Osteoblast (primary cell): ENCODE data around the gene TSSK3. TPM values are rescaled to one million over a fixed set of nuclear protein-coding genes. Genes with fewer than 3 reads are reported as not detected.

Experiments
- DNase-seq: peaks from one replicate; pipeline ENCODE4 v3.0.0; 2011; ENCODE audit warnings: low spot score, mixed read lengths; ENCODE audit not compliant: insufficient read length; ENCODE audit errors: missing footprints
- H2AFZ ChIP-seq: 2 replicates; pipeline ENCODE4 v1.6.0; 2011; ENCODE audit warnings: mild to moderate bottlenecking, low read length
- H3K27ac ChIP-seq: 2 replicates; pipeline ENCODE4 v1.5.1; 2011; ENCODE audit warnings: mild to moderate bottlenecking, low read depth, low read length, moderate library complexity
- H3K27me3 ChIP-seq: 2 replicates; pipeline ENCODE4 v1.6.0; 2012; ENCODE audit warnings: mild to moderate bottlenecking, control low read depth, inconsistent platforms, low read length, moderate library complexity; ENCODE audit not compliant: insufficient read depth
- H3K36me3 ChIP-seq: 2 replicates; pipeline ENCODE4 v1.5.1; 2011; ENCODE audit warnings: mild to moderate bottlenecking, low read length, control low read depth, moderate library complexity; ENCODE audit not compliant: insufficient read depth
- H3K4me1 ChIP-seq: 2 replicates; pipeline ENCODE4 v1.5.1; 2011; ENCODE audit warnings: mild to moderate bottlenecking, low read length, control low read depth, moderate library complexity; ENCODE audit not compliant: insufficient read depth
- H3K4me2 ChIP-seq: 2 replicates; pipeline ENCODE4 v1.6.0; 2011; ENCODE audit warnings: mild to moderate bottlenecking, low read length; ENCODE audit not compliant: insufficient read depth
- H3K4me3 ChIP-seq: fragments of 200-600 bp; sonication (generic); 3 replicates; pipeline ENCODE4 v1.5.1; 2012; ENCODE audit warnings: mild to moderate bottlenecking, low read length, inconsistent platforms; ENCODE audit not compliant: insufficient read depth
- H3K79me2 ChIP-seq: 2 replicates; pipeline ENCODE4 v1.6.0; 2012; ENCODE audit warnings: mild to moderate bottlenecking, low read length, control low read depth, inconsistent platforms; ENCODE audit not compliant: insufficient read depth
- H3K9me3 ChIP-seq: 2 replicates; pipeline ENCODE4 v1.5.1; 2011; ENCODE audit warnings: low read depth, low read length, control low read depth
- H4K20me1 ChIP-seq: 2 replicates; pipeline ENCODE4 v1.6.0; 2012; ENCODE audit warnings: mild to moderate bottlenecking, low read length, control low read depth; ENCODE audit not compliant: insufficient read depth
- total RNA-seq: library from RNA; depleted of rRNA; stranded (reverse); fragments of >200 nt; gene quantifications from 2 replicates; pipeline ENCODE4 v1.2.3, GENCODE V29; 2012
- TF ChIP-seq, protein P1 (sequence below): IDR thresholded peaks from 2 replicates; pipeline ENCODE4 v1.5.1; 2011; ENCODE audit warnings: mild to moderate bottlenecking, low read depth, low read length, moderate library complexity; ENCODE audit errors: extremely low read depth

TSSK3 gene
- 1.5 and 1.8 TPM in 2 replicates for total RNA-seq

GRCh38 chr1:32362474-32363313 is at the start of gene TSSK3, which contains the start of gene FAM229A:
TSS of gene TSSK3 (plus strand) at chr1:32362539. CDS start at chr1:32362702, 163 bp downstream.
TSS of gene FAM229A (minus strand) at chr1:32362485. CDS start at chr1:32362091, 394 bp downstream.
- H3K4me3 ChIP-seq, result peak within 1 kb of the TSS; percentile 71
- H3K4me2 ChIP-seq, result peak within 1 kb of the TSS; percentile 80

DNA sequence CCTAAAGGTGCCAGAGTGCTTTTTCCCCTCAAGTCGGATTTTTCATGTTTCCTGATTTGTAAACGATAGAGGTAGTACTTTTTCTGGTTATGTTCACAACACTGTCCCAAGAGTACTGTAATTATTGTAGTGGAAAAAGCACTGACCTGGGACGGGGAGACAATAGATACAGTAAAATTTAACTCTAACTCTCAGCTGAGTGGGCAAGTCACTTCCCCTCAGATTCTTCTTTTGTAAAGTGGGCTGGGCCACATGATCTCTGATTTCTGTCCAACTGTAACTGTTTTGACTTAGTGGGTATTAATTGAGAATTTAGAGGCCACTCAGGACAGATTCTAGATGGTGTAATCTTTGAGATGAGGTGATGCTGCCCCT is 45.4 kb upstream of the TSSK3 start:
- no peak overlapping the region for H3K4me3 ChIP-seq
- H3K79me2 ChIP-seq, result peaks cover 16% of the 10 kb centered on the region
- DNase-seq, result no peak
- H3K36me3 ChIP-seq, result peaks cover 5% of the 10 kb centered on the region
- H2AFZ ChIP-seq, result no peak overlapping the region
- H3K4me2 ChIP-seq, result no peak overlapping the region
- H3K27me3 ChIP-seq, result no peaks in the 10 kb centered on the region
- H4K20me1 ChIP-seq, result peaks cover 4% of the 10 kb centered on the region
- H3K4me1 ChIP-seq, result peaks cover 2% of the 10 kb centered on the region
- no peaks in the 10 kb centered on the region for H3K9me3 ChIP-seq
- TF ChIP-seq, protein P1, sequence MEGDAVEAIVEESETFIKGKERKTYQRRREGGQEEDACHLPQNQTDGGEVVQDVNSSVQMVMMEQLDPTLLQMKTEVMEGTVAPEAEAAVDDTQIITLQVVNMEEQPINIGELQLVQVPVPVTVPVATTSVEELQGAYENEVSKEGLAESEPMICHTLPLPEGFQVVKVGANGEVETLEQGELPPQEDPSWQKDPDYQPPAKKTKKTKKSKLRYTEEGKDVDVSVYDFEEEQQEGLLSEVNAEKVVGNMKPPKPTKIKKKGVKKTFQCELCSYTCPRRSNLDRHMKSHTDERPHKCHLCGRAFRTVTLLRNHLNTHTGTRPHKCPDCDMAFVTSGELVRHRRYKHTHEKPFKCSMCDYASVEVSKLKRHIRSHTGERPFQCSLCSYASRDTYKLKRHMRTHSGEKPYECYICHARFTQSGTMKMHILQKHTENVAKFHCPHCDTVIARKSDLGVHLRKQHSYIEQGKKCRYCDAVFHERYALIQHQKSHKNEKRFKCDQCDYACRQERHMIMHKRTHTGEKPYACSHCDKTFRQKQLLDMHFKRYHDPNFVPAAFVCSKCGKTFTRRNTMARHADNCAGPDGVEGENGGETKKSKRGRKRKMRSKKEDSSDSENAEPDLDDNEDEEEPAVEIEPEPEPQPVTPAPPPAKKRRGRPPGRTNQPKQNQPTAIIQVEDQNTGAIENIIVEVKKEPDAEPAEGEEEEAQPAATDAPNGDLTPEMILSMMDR, result no peak
- H3K27ac ChIP-seq, result no peak overlapping the region

More at GRCh38 chr1:32362474-32363313, at the start of gene TSSK3, which contains the start of gene FAM229A:
- peaks cover 8% of the 10 kb centered on the region for H3K4me1 ChIP-seq
- no peaks in the 10 kb centered on the region for H3K79me2 ChIP-seq
- TF ChIP-seq, protein P1, result no peak
- no peaks in the 10 kb centered on the region for H3K27me3 ChIP-seq
- peaks cover 8% of the 10 kb centered on the region for H4K20me1 ChIP-seq
- no peaks in the 10 kb centered on the region for H3K9me3 ChIP-seq
- H3K27ac ChIP-seq, result peak within 1 kb of the TSS; percentile 17
- peaks cover 39% of the 10 kb centered on the region for H3K36me3 ChIP-seq
- no peak within 1 kb of the TSS for H2AFZ ChIP-seq
- peak; percentile 75 for DNase-seq

- Histone ChIP-seq H3K36me3 (peaks cover 5% of the 10 kb centered on the region), H4K20me1 (peaks cover 4% of the 10 kb centered on the region), H3K9me3 (no peaks in the 10 kb centered on the region), H2AFZ (no peak overlapping the region), H3K4me3 (no peak overlapping the region), H3K4me2 (no peak overlapping the region), H3K79me2 (peaks cover 12% of the 10 kb centered on the region), H3K4me1 (peaks cover 4% of the 10 kb centered on the region), H3K27me3 (no peaks in the 10 kb centered on the region), H3K27ac (no peak overlapping the region)
- TF ChIP-seq, protein P1, result no peak
- no peak for DNase-seq
These were observed 44.0 kb upstream of the TSSK3 start for GRCh38 chr1:32318127-32318869.

DNA sequence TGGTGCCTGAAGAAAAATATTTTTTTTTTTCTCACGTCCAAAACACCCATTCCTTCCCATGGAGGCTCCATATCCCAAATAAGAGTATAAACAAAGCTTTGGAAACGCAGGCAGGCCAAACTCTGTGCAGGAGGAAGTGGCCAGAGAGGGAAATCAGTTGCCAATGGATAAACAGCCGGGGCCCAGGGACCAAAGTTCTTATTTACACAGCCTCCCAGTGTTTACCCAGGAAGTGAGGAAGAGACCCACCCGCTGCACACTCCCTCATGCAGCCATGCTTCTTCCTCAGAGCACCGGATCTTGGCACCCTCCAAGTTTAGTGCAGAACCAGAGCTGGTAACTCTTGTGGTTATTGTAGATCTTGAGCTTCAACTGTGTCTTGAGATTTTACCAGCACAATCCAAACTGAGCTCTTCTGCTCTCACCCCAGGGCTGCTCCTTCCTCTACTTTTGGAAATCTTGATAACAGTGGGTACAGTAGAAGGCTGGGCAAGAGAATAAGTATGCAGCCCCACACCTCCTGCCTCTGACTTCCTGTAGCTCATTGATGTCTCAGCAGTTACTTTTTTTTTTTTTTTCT is 40.5 kb upstream of the TSSK3 start:
- no peak overlapping the region for H3K27ac ChIP-seq
- TF ChIP-seq, protein P1, result no peak
- H3K27me3 ChIP-seq, result no peaks in the 10 kb centered on the region
- H2AFZ ChIP-seq, result peak overlapping the region; percentile 49
- H3K4me2 ChIP-seq, result no peak overlapping the region
- H3K79me2 ChIP-seq, result no peaks in the 10 kb centered on the region
- H3K36me3 ChIP-seq, result peaks cover 4% of the 10 kb centered on the region
- H4K20me1 ChIP-seq, result no peaks in the 10 kb centered on the region
- H3K4me3 ChIP-seq, result no peak overlapping the region
- H3K9me3 ChIP-seq, result no peaks in the 10 kb centered on the region
- H3K4me1 ChIP-seq, result peaks cover 4% of the 10 kb centered on the region
- DNase-seq, result no peak
